NCI-H226 (cell line): ENCODE results near the gene ACKR2.

Source experiments
- DNase-seq: peaks from one replicate; pipeline ENCODE4 v3.0.0-alpha.2; 2015

Gene ACKR2, protein sequence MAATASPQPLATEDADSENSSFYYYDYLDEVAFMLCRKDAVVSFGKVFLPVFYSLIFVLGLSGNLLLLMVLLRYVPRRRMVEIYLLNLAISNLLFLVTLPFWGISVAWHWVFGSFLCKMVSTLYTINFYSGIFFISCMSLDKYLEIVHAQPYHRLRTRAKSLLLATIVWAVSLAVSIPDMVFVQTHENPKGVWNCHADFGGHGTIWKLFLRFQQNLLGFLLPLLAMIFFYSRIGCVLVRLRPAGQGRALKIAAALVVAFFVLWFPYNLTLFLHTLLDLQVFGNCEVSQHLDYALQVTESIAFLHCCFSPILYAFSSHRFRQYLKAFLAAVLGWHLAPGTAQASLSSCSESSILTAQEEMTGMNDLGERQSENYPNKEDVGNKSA

DNA sequence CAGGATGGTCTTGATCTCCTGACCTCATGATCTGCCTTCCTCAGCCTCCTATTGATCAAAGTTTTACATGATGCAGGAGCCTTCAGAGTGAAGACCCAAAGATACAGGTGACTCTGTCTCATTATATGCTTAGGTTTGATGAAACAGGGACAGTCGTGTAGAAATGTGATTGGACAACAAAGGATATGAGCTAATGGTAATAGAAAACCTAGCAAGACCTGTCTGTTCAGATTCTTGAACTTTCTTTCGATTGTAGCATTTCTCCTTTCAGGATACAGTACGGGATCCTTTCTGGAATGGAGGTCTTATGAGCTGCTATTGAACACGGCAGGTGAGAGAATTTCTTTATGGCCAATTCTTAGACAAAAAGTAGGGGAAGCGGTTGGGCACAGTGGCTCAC is at the start of gene ACKR2:
ACKR2 (plus strand) TSS at position 244 of the 400 bp plus-strand sequence. CDS start 55,058 bp downstream, outside the sequence.
- DNase-seq, result no peak

DNA sequence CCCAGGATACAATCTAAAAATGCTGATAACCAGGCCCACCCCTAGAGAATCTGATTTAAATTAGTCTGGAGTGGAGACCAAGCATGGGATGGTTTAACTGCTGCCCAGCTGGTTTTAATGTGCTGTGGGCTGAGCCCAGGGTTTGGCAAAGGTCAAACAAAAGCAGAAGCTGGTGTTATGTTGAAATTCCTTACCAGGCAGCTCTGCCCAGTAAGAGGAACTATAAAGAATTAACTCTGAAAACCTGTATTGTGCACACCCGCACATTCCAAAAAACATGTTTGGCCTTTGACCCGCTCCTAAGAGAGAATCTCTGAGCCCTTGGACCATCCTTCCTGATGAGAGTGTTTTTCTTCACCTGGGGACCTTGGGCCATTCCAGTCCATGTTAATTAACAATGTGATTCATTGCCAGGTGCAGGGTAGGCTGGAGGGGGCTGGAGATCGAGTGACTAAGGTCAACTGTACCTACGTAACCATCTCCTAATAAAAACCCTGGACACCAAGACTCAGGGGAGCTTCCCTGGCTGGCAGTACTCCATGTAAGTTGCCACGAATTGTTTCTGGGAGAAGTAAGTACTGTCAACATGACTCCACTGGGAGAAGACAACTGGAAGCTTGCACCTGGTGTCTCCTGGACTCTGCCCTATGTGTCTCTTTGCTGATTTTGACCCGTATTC is 47.1 kb upstream of the ACKR2 start:
- DNase-seq, result no peak

DNA sequence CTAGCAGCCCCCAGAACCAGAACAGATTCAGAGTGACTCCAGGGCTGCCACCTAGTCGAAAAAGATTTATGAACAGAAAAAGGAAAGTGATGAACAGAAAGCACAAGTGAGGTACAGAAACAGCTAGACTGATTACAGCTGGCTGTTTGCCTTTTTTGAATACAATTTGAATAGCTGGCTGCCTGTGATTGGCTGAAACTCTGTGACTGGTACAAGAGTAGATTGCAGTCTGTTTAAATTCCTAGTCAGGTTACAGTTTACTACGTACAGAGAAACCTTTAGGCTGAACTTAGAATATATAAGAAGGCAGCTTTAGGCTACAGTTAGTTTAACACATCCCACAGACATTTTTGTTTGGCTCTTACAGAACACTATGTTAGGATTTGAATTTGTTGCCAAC is 46.2 kb upstream of the ACKR2 start:
- DNase-seq, result peak; percentile 23

DNA sequence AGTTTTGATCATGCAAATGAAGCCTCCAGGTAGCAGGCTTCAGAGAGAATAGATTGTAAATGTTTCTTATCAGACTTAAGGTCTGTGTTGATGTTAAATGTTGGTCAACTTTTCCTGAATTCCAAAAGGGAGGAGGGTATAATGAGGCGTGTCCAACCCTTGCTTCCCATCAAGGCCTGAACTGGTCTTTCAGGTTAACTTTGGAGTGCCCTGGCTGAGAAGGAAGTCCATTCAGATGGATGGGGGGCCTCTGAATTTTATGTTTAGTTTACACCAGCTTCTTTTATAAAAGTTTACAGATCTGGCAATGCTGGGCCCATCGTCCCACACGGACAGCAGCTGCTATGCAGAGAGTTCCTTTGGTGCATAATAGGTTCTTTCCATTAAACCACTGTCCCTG is 45.1 kb upstream of the ACKR2 start:
- DNase-seq, result no peak

DNA sequence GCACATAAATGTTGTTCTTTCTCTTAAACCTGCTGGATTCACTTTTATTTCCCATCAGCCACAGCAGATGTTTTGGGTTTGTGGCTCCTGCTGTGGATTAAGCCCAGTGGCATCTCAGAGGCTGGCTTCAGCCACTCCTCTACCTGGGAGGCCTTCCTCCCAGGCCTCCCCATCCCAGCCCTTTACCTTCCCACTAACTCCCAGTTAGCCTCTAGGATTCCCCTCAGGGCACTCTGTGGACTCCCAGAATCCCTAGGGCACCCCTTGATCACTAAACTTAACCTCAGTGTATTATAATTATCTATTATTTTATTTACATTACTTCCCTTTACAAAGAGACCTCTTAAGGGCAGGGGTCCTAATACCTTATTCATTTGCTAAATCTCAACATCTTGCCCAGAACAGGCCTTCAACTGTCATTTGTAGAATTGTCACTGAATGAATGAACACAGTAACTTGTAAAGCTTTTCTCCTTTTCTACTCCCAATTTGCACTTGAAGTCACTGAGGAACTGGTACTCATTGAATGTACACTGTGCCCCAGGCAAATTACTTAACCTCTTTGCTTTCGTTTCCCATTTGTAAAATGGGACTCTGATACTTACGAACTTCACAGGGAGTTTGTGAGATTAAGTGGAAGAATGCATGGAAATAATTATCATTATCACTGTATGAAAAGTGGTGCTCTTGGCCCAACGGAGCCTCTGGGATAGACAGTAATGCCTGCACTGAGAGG is 44.5 kb upstream of the ACKR2 start:
- DNase-seq, result no peak

DNA sequence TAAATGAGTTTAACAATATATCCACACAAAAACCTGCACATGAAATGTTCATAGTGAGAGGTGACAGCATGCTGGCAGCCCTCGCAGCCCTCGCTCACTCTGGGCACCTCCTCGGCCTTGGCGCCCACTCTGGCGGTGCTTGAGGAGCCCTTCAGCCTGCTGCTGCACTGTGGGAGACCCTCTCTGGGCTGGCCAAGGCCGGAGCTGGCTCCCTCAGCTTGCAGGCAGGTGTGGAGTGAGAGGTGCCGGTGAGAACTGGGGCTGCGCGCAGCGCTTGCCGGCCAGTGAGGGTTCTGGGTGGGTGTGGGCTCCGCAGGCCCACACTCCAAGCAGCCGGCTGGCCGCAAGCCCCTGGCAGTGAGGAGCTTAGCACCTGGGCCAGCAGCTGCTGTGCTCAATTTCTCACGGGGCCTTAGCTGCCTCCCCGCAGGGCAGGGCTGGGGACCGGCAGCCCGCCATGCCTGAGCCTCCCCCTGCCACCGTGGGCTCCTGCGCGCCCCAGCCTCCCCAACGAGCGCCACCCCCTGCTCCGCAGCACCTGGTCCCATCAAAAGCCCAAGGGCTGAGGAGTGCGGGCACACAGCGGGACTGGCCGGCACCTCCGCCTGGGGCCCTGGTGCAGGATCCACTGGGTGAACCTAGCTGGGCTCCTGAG is 39.6 kb upstream of the ACKR2 start:
- DNase-seq, result no peak

DNA sequence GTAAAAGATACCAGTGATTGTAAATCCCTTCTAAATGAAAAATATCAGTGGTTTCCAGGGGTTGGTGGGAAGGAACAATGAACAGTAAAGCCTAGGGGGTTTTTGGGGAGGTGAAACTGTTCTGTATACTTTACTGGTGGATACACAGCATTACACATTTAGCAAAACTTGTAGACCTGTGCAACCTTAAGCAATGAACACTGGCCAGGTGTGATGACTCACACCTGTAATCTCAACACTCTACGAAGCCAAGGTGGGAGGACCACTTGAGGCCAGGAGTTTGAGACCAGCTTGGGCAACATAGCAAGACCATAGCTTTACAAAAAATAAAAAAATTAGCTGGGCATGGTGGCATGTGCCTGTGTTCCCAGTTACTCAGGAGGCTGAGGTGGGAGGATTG is 38.0 kb upstream of the ACKR2 start:
- DNase-seq, result no peak

DNA sequence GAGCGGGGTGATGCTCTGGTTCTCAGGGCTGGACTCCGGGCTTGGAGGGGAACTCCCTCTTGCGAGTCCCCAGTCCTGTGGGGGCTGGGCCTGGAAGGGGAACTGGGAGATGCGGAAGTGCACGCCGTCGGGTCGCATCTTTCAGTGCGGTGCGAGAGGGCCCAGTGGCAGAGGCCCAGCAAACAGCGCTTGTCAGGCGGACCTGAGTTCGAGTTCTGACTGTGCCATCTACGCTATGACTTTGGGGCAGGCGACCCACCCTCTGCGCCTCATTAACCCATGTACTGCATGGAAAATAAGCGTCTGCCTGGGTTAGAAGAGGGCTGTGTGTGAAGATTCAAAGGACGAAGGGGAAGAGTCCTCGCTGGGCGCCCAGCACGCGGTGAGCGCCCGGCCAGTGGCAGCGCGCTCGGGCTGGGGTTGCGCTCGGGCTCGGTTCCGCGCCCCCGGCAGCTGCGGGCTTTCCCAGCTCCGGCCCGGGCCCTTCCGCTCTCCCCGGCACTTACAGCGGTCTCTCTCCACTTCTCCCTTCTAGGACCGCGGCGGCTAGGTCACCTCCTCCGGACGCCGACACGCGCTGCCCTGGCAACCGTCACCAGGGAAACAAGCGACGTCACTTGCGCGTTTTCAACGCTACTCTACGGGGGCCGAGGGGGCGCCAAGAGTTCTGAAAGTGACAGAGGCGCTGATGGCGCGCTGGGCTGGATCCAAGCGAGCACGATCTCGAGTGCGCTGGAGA is 36.4 kb upstream of the ACKR2 start, which contains the start of gene CCDC13:
CCDC13 (minus strand) TSS at position 584 of the 739 bp plus-strand sequence. CDS start 14,908 bp downstream, outside the sequence.
- DNase-seq, result peak; percentile 69

DNA sequence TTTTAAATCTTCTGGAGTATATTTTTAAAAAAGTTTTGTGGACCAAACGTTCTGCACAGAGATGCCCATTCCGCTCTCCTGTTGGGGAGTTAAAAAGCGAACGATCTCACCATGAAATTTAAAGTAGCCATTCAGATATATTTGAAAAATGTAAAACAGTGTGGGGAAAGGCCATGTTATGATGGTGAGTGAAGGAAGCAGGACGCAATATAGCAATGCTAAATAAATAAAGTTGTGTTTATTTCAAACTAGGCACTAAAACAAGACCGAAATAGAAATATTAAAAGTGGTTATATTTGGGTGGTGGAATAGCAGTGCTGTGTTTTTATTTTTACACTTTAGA is 35.9 kb upstream of the ACKR2 start:
- no peak for DNase-seq

DNA sequence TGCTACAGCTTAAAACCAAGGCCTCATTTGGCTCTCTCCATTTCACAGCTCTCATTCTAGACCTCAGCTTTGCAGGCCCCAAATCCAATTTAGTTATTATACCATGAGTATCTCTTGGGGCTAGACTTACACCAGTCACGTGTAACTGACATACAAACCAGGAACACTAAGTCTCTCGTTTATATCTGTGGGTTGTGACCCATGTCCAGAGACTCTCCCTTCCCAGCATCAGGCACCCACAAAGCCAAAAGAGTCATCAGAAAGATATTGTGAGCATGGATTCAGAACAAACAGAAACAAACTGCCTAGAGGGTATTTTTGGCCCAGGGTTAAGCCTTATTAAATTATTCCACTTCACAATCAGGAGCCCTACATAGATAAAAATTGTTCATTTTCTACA is 30.6 kb upstream of the ACKR2 start:
- no peak for DNase-seq

DNA sequence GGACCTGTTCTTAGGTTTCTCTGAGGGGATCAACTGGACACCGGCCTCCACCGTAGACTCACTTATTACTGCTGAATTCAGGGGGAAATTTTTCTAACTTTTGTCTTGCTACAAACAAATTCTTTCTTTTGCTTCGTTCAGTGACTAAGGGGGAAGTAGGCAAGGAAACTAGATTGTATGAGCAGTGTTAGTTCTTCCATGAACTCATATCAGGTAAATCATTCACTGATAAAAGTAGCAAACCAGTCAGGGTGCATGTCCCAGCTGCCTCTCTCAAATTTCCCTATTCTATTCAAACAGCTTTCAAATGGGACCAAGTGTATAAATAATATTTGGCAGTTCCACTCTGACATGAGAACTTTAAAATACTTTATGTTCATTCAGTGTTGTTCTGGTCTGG is 28.8 kb upstream of the ACKR2 start:
- DNase-seq, result no peak

DNA sequence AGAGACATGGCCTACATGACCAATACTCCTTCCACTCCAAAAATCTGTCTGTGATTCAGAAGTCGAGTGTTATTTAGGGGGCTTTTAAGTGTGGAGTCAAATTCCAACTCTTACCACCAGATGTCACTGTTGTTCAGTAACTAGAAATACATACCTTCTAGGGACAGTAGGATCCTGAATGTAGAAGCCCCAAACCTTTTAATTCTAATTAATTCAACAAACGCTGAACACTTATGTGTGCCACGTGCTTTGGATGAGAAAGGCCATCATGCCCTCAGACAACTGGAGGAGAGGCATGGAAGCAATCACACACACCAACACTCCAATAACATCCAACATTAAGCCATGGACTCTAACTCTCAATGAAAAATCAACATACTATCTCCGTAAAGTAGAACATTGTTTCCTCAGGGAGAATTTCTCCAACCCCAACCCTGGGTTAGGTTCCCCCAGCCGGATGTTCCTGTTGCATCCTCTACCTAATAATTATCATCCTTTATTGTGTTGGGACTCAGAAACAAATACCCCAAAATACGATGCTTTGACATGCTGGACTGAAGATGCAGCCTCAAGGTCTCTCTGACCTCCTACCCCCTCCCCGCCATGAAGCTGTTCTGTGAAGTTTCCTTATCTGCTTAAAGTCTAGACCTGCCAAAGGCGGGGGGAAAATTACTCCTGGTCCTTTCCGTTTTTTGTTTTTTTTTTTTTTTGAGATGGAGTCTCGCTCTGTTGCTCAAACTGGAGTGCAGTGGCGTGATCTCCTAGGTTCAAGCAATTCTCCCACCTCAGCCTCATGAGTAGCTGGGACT is 28.1 kb upstream of the ACKR2 start:
- no peak for DNase-seq

DNA sequence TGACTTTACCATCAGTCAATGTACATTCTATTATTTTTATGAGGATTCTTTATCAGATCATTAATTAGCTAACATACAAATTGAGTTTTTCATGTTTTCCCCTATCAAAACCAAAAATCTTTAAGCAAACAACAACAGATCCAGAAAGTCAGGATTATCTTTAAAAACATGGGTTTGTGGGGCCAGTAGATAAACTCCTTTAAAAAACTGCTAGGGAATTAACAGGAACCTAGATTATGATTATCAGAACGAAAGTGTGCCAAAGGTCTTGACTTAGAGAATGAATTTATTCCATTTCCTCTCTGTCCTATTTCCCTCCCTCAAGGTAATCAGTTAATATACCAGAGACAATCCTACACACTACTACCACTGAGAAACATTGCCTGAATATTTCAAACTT is 23.0 kb upstream of the ACKR2 start:
- no peak for DNase-seq

DNA sequence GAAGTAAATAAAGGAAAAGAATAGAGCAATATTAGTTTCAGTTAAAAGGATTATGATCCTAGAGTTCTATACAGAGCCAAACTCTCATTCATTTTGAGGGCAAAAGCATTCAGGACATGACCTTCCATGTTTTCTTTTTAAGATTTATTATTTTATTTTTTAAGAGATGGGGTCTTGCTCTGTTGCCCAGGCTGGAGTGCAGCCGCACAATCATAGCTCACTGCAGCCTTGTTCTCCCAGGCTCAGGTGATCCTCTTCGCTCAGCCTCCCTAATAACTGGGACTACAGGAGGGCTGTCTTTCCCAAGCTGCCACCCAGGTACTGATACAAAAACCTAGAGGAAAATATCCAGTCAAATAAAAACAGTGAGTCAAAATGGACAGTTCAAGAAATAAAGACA is 22.6 kb upstream of the ACKR2 start:
- no peak for DNase-seq

DNA sequence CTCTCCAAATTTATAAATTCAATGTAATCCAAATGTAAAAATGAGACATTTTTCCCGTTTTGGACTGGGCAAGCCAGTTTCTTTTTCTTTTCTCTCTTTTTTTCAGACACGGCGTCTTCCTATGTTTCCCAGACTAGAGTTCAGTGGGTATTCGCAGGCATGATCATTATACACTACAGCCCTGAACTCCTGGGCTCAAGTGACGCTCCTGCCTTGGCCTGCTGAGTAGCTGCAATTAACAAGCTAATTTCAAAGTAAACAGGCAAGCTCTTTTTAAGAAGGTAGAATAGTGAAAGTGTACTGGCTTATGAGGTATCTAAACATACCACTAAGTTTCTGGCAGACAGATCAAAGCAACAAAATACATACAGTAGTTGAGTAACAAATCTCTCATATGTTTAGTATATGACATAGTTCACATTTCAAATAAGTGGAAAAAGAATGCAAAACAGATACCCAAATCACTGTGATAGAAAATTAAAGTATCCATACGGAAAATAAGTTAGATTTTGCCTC is 18.5 kb upstream of the ACKR2 start:
- DNase-seq, result no peak

DNA sequence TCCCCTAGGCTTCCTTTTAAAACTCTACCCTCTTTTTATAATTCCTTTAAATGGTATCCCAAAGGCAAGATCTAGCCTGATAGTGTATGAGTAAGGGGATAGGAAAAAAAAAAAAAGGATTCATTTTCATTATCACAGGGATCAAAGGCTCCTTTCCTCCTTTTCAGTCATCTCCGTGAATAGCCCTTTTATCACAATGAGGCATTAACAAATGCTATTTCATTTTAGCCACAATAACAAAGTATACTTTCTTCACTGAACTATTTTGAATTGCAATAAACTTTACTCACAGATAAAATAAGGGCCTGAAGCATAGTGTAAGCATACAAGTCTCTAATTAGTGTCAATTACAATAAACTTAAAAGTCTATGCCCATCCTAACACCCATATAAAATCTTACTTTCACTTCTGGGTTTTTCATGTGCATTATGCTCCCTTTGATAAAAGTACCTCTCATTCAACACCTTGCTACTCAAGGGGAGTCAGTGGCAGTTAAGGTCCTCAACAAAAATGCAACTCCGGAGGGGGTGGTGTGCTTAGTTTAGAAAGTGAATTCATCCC is 13.5 kb upstream of the ACKR2 start:
- DNase-seq, result no peak

DNA sequence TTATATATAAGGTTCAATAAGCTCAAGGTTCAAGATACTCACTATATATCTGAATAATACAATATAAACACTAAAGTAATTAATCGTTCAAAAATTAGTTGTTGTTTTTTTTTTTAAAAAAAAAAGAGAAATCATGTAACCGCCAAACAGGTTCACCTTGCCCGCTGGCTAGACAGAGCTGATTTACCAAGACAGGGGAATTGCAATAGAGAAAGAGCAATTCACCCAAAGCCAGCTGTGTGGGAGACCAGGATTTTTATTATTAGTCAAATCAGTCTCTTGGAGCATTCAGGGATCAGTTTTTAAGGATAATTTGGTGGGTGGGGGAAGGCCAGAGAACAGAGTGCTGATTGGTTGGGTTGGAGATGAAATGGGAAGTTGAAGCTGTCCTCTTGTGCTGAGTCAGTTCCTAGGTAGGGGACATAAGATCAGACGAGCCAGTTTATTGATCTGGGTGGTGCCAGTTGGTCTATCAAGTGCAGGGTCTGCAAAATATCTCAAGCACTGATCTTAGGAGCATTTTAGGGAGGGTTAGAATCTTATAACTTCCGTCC is 12.8 kb upstream of the ACKR2 start:
- no peak for DNase-seq

DNA sequence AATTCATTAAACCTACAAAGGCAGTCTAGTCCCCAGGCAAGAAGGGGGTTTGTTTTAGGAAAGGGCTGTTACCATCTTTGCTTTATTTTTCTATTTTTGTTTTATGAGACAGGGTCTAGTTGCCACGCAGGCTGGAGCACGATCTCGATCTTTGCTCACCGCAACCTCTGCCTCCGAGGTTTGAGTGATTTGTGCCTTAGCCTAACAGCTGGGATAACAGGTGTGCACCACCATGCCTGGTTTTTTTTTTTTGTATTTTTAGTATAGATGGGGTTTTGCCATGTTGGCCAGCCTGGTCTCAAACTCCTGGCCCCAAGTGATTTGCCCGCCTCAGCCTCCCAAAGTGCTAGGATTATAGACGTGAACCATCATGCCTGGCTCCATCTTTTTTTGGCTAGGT is 9.9 kb upstream of the ACKR2 start:
- DNase-seq, result no peak

DNA sequence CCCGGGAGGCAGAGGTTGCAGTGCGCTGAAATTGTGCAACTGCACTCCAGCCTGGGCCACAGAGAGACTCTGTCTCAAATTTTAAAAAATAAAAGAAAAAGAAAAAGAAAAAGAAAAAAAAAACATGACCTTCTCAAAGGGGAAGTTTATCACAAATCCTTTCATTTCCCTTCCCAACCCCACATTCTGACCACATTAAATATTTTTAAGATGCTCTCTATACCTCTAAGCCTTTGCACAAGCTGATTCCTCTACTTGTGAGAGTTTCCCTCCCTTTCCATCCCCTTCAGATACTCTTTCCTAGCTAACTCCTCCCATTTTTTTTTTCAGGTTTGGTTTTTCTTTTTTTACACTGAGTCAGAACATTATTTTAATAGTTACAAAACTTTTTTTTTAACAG is 9.0 kb upstream of the ACKR2 start:
- no peak for DNase-seq

DNA sequence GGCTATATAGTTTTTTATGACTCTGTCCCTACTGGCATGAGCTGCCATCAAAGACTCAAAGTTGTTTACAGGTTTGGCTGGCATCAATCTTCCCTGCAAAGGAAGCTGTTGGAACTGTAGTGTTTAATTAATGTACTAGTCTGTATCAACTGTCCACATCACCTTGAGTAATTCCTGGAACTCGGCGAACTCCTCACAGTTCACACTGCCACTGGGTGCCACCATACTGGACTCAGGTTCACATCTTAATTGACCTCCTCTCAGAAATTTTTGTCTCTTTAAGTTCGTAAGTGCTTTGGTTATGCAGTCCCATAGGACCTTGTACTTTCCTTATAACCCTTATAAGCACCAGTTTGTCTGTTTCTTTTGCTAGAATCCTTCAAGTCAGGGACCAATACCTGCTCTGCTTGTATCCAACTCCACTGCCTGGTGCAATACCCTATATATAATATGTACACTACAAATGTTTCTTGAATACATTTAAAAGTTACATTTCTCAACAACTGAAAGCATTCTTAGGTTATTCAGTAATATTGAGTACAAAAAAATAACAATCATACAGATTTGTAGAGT is 8.1 kb upstream of the ACKR2 start:
- no peak for DNase-seq
